GM12878 (cell line): Measurements from ENCODE around the gene CCL19. TPM values are rescaled to one million over a fixed set of nuclear protein-coding genes. Genes with fewer than 3 reads are reported as not detected.

Experiments used
- ATAC-seq: fragments of 200-7000 bp; cut with Tn5 transposase; 3 replicates; pipeline ENCODE4 v1.9.1; 2020; ENCODE audit warnings: mild to moderate bottlenecking, moderate library complexity
- BruUV-seq: library from RNA; stranded (reverse); fragments of 400-500 nt; replicated peaks from 2 replicates; lab custom pipeline; 2021; lab: Mats Ljungman, UMichigan
- CTCF ChIA-PET: fragments of 300-600 bp; sonication (Branson Sonifier 250); formaldehyde crosslinking; extraction: SDS; loops from one replicate; lab custom pipeline; 2021; ENCODE audit warnings: inconsistent platforms; lab: Yijun Ruan, JAX
- POLR2A ChIA-PET: fragments of 350-600 bp; formaldehyde crosslinking; extraction: SDS; loops from one replicate; lab custom pipeline; 2021; ENCODE audit warnings: inconsistent platforms; lab: Charles Lee
- RAD21 ChIA-PET: fragments of 300-600 bp; sonication (Branson Sonifier 250); formaldehyde crosslinking; loops from one replicate; lab custom pipeline; 2023; ENCODE audit warnings: antibody characterized with exemption; ENCODE audit not compliant: unreplicated experiment; lab: Charles Lee
- SMC1A ChIA-PET: fragments of 300-600 bp; sonication (Branson Sonifier 250); formaldehyde crosslinking; loops from one replicate; lab custom pipeline; 2023; ENCODE audit not compliant: unreplicated experiment, uncharacterized antibody; lab: Charles Lee
- DNase-seq: peaks from one replicate; pipeline ENCODE4 v3.0.0-alpha.2; 2011; ENCODE audit warnings: low read depth, low spot score
- FAIRE-seq: peaks from 3 replicates; lab custom pipeline; 2011; peaks lifted over from hg19 to GRCh38; lab: Jason Lieb, UNC
- H2AFZ ChIP-seq: 2 replicates; pipeline ENCODE4 v1.6.0; 2011; ENCODE audit warnings: low read depth, low read length, control low read depth; ENCODE audit not compliant: control insufficient read depth
- H3K27ac ChIP-seq: 2 replicates; pipeline ENCODE4 v1.5.1; 2011; ENCODE audit warnings: control low read depth; ENCODE audit not compliant: control insufficient read depth, insufficient read depth
- H3K27me3 ChIP-seq, 2 experiments: replicated peaks in 1 of 2; 2 replicates each; pipeline versions ENCODE4 v1.6.0 to v1.6.1; 2011; ENCODE audit warnings: low read length in 1 of 2; ENCODE audit not compliant: control insufficient read depth in 2 of 2, insufficient read depth in 2 of 2
- H3K36me3 ChIP-seq, 2 experiments: 2 replicates each; pipeline ENCODE4 v1.5.1; 2011; ENCODE audit warnings: low read length in 1 of 2; ENCODE audit not compliant: control insufficient read depth in 2 of 2, insufficient read depth in 2 of 2
- H3K4me1 ChIP-seq: 2 replicates; pipeline ENCODE4 v1.6.1; 2011; ENCODE audit warnings: mild to moderate bottlenecking, low read length, moderate library complexity, mixed read lengths; ENCODE audit not compliant: control insufficient read depth, insufficient read depth
- H3K4me2 ChIP-seq: 2 replicates; pipeline ENCODE4 v1.6.0; 2011; ENCODE audit warnings: control low read depth; ENCODE audit not compliant: control insufficient read depth, insufficient read depth
- H3K4me3 ChIP-seq: fragments of 200-600 bp; sonication (generic); 2 replicates; pipeline ENCODE4 v1.5.1; 2016
- H3K79me2 ChIP-seq: 2 replicates; pipeline ENCODE4 v1.6.0; 2011; ENCODE audit warnings: low read length; ENCODE audit not compliant: control insufficient read depth, insufficient read depth
- H3K9ac ChIP-seq: 2 replicates; pipeline ENCODE4 v1.8.0; 2011; ENCODE audit warnings: low read length, control low read depth, mixed read lengths; ENCODE audit not compliant: control insufficient read depth, insufficient read depth
- H3K9me3 ChIP-seq: replicated peaks from 3 replicates; pipeline ENCODE4 v1.5.1; 2011; ENCODE audit warnings: mild to moderate bottlenecking, low read length; ENCODE audit not compliant: control insufficient read depth, insufficient read depth
- H4K20me1 ChIP-seq: 2 replicates; pipeline ENCODE4 v1.6.0; 2011; ENCODE audit not compliant: control insufficient read depth, insufficient read depth
- ASH2L ChIP-seq: fragments of 300-600, 200-600 bp; sonication (generic); IDR thresholded peaks from 2 replicates; pipeline ENCODE4 v1.6.1; 2017; ENCODE audit warnings: low read depth, mild to moderate bottlenecking, borderline replicate concordance
- CREM ChIP-seq: IDR thresholded peaks from 2 replicates; pipeline ENCODE4 v1.6.1; 2014; ENCODE audit warnings: antibody characterized with exemption, low read depth
- JUNB ChIP-seq: IDR thresholded peaks from 2 replicates; pipeline ENCODE4 v1.6.1; 2016; ENCODE audit warnings: antibody characterized with exemption, mild to moderate bottlenecking
- MAX ChIP-seq: IDR thresholded peaks from 2 replicates; pipeline ENCODE4 v1.6.1; 2012; ENCODE audit warnings: low read depth, low read length, improper control_type of control experiment
- RAD21 ChIP-seq: IDR thresholded peaks from 2 replicates; pipeline ENCODE4 v1.6.1; 2011; ENCODE audit warnings: mild to moderate bottlenecking, low read depth, low read length, moderate library complexity; ENCODE audit not compliant: insufficient read depth
- RBBP5 ChIP-seq: fragments of 200-600 bp; sonication (generic); conservative IDR thresholded peaks from 2 replicates; pipeline ENCODE4 v1.6.1; 2016
- RFX5 ChIP-seq: IDR thresholded peaks from 2 replicates; pipeline ENCODE4 v1.6.1; 2011; ENCODE audit warnings: low read depth, low read length, improper control_type of control experiment
- ZZZ3 ChIP-seq: IDR thresholded peaks from 2 replicates; pipeline ENCODE4 v1.6.1; 2011; ENCODE audit warnings: low read depth; ENCODE audit not compliant: control insufficient read depth, insufficient read length
- WGBS: methylation state at CpG from one replicate; pipeline ENCODE4 v1.1.6; 2016; ENCODE audit warnings: low lambda C conversion rate; ENCODE audit not compliant: insufficient replicate concordance, insufficient coverage; ENCODE audit errors: missing lambda C conversion rate; 5-methylcytosine and 5-hydroxymethylcytosine counted together
- in situ Hi-C: fragments of 300-500 bp; cut with MboI; formaldehyde crosslinking; loops from 9 replicates; pipeline ENCODE4 v1.14.3; 2018; ENCODE audit warnings: mixed read lengths
- intact Hi-C: fragments of 100-400 bp; cut with micrococcal nuclease; formaldehyde crosslinking; loops from one replicate; pipeline ENCODE4 v1.14.2; 2022; ENCODE audit not compliant: unreplicated experiment
- polyA plus RNA-seq, 11 experiments: library from polyadenylated mRNA; depleted of rRNA in 4 of 11; unstranded in 6 of 11; stranded (reverse) in 5 of 11; fragments of >200 nt; fragmentation: Nextera tagmentation in 4 of 11; fragmentation: Illumina TruSeq in 1 of 11; extraction: Ambion mirVana in 4 of 11; extraction: Trizol in 1 of 11; gene quantifications; 1 replicate in 1 of 11; 2 replicates in 10 of 11; pipeline versions ENCODE4 v1.2.1 to v1.2.3, GENCODE V29; 2011 to 2016; ENCODE audit warnings: inconsistent platforms in 2 of 11, missing spikeins in 2 of 11, low read depth in 1 of 11
- total RNA-seq, 4 experiments: library from RNA; depleted of rRNA in 3 of 4; stranded (reverse); fragments of >200 nt in 3 of 4; fragmentation: Illumina TruSeq in 1 of 4; extraction: Trizol in 1 of 4; gene quantifications; 2 replicates each; pipeline versions ENCODE4 v1.2.1 to v1.2.3, GENCODE V29; 2013 to 2021

CCL19 gene
- total and polyA plus RNA-seq, 10 of the 15 experiments (the other 5 are each of a cell fraction or from before 2014, with no cell fraction given) = 0.42 to 0.69 TPM; not detected in 8

DNA sequence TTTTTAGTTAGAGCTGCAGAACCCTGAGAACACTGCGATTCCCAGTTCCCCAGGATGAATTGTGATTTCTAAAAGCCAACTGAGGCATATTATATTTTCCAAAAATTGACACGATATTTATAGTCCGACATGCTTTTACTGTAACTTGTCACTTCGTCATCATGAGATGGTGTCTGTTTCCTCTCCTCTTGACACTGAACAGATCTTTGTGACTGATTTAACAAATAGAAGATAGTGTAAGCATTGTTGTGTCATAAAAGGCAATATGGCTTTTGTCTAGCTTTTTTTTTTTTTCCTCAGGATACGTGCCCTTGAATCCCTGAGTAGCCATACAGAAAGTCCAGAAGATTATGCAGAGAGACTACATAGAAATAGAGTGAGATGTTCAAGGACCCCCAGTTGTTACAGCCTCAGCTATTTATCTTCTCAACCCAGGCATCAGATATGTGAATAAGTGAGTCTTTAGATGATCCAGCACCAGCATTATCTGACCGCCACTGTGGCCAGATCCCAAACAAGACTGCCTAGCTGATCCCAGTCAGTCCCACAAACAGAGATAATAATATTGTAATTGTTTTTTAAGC lies 46.7 kb upstream of the CCL19 start:
- no peak overlapping the region for H3K4me3 ChIP-seq
- no peak for FAIRE-seq
- no peak overlapping the region for H3K9ac ChIP-seq
- ChIA-PET CTCF (no interaction called here), SMC1A (interaction anchor here (0.6 kb wide), 1 partner anchor 132 kb away, joined by 3 read pairs; no protein-coding TSS in a partner anchor), POLR2A (interaction anchor here (0.6 kb wide), 1 partner anchor 290 kb away, joined by 3 read pairs; no protein-coding TSS in a partner anchor), RAD21 (no interaction called here)
- 28% methylated on average over 6 of the region's 6 CpGs for WGBS
- no peak overlapping the region for H2AFZ ChIP-seq
- H3K9me3 ChIP-seq = no peaks in the 10 kb centered on the region
- H4K20me1 ChIP-seq = no peaks in the 10 kb centered on the region
- H3K4me2 ChIP-seq = no peak overlapping the region
- ATAC-seq = no peak
- intact Hi-C loops = no loop called here
- no peak for DNase-seq
- BruUV-seq = no TSS peak
- no peaks in the 10 kb centered on the region for H3K4me1 ChIP-seq
- in situ Hi-C loops = no loop called here
- no peaks in the 10 kb centered on the region for H3K36me3 ChIP-seq
- no peaks in the 10 kb centered on the region for H3K79me2 ChIP-seq
- TF ChIP-seq JUNB (no peak), ZZZ3 (no peak), RFX5 (no peak), MAX (no peak), ASH2L (no peak), RAD21 (no peak)
- H3K27me3 ChIP-seq = no peaks in the 10 kb centered on the region; a peak in 1 of 4 replicates
- H3K27ac ChIP-seq = no peak overlapping the region

GRCh38 chr9:34734720-34735119 lies 43.6 kb upstream of the CCL19 start:
- RAD21 ChIA-PET = no interaction called here

More at GRCh38 chr9:34734720-34735119, 43.6 kb upstream of the CCL19 start:
- CTCF ChIA-PET = no interaction called here
- no peaks in the 10 kb centered on the region for H3K4me1 ChIP-seq
- H3K9me3 ChIP-seq = no peaks in the 10 kb centered on the region
- no peak overlapping the region for H3K4me3 ChIP-seq
- DNase-seq (no peak), ATAC-seq (no peak), FAIRE-seq (no peak)
- no peak overlapping the region for H3K4me2 ChIP-seq
- in situ Hi-C loops (no loop called here), intact Hi-C loops (no loop called here)
- H2AFZ ChIP-seq = no peak overlapping the region
- H3K79me2 ChIP-seq = no peaks in the 10 kb centered on the region
- no peak overlapping the region for H3K9ac ChIP-seq
- H3K27ac ChIP-seq = no peak overlapping the region
- no peaks in the 10 kb centered on the region for H3K36me3 ChIP-seq
- no peaks in the 10 kb centered on the region for H4K20me1 ChIP-seq
- BruUV-seq = no TSS peak
- peaks cover 0 to 2% of the 10 kb centered on the region in 2 experiments; a peak in 1 of 4 replicates for H3K27me3 ChIP-seq
- SMC1A ChIA-PET = no interaction called here
- POLR2A ChIA-PET = interaction anchor here (0.5 kb wide), 1 partner anchor 38 kb away, joined by 4 read pairs; no protein-coding TSS in a partner anchor
- TF ChIP-seq ASH2L = no peak
- TF ChIP-seq CREM = no peak
- no peak for TF ChIP-seq RBBP5
